HT-29 (cell line): ENCODE data around the gene AHCYL2. TPM values are rescaled to one million over a fixed set of nuclear protein-coding genes. Genes with fewer than 3 reads are reported as not detected.
"Not testable (repeated sequence)": the region's sequence is repeated elsewhere in the genome, so short reads cannot be mapped to it uniquely, and the experiment has no call there.

Experiments
- DNase-seq: peaks from one replicate; pipeline ENCODE4 v3.0.0-alpha.2; 2015; ENCODE audit warnings: low spot score
- total RNA-seq: library from RNA; depleted of rRNA; stranded (reverse); fragments of >200 nt; shearing (Covaris generic); gene quantifications from 2 replicates; pipeline ENCODE4 v1.2.3, GENCODE V29; 2014

The AHCYL2 gene
- total RNA-seq, 1 experiment from 2014 or later: 8.6 TPM

DNA sequence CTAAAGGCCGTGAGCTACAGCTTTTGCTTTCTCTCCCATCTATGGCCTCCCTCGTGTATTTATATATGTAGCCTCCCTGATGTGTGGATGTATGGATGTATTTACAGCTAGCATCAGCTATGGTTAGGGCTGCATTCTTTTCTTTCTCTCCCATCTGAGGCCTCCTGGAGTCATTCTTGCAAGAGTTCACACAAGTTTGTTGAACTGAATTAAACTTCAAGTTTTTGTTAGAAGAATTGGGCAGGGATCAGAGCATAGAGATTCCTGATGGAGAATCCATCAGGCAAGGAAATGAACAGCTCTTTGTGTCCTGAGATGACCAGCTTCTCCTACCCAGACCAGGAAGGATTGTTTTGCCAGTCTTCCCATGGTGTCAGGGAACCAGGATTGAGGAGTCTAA, 60.3 kb downstream of the AHCYL2 start:
- DNase-seq: no peak

GRCh38 chr7:129292861-129293260, 68.0 kb downstream of the AHCYL2 start:
- DNase-seq: no peak

- no peak for DNase-seq
These were observed 70.2 kb downstream of the AHCYL2 start for GRCh38 chr7:129295015-129295423.

GRCh38 chr7:129298268-129298893, 73.6 kb downstream of the AHCYL2 start:
- peak; percentile 70 for DNase-seq

- DNase-seq: no peak
These were observed 75.1 kb downstream of the AHCYL2 start for GRCh38 chr7:129299889-129300288.

- not testable (repeated sequence) for DNase-seq
These were observed 75.5 kb downstream of the AHCYL2 start for GRCh38 chr7:129300299-129300698.

DNA sequence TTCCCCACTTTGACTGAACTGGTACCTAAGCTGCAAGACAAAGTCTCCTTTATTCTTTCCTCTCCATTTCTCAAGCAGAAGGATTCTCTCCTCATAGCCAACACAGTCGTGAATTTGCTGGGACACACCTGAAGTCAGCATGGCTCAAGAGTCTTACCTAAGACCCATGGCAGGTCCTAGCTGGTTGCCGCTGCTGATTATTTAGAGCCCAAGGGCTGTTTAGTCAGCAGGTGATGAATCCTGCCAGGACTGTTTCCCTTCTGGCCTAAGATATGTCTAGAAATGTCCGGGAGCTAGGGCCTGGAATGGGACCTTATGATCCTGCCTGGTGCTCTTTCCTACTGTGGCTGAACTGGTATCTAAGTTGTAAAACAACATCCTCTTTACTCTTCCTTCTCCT, 82.8 kb downstream of the AHCYL2 start:
- no peak for DNase-seq

DNA sequence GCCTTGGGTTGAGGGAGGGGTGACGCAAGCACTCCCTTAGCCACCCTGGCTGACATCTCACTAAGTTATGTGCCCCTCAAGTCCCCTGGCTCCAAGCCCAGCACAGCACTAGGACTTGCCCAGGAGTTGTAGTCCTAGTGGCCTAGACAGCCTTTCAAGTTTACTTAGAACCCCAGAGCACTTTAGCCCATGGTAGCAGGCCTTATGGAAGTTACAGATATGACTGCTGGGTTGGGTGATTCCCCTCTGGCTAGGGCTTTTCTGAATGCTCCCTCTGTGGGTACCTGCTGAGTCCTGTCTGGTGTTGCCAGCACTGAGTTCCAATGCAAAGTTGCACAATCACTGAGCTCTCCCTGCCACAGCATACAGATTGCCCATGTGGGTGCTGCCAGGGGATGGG, 83.2 kb downstream of the AHCYL2 start:
- DNase-seq: no peak

- DNase-seq: no peak
These were observed 86.6 kb downstream of the AHCYL2 start for GRCh38 chr7:129311429-129311828.

DNA sequence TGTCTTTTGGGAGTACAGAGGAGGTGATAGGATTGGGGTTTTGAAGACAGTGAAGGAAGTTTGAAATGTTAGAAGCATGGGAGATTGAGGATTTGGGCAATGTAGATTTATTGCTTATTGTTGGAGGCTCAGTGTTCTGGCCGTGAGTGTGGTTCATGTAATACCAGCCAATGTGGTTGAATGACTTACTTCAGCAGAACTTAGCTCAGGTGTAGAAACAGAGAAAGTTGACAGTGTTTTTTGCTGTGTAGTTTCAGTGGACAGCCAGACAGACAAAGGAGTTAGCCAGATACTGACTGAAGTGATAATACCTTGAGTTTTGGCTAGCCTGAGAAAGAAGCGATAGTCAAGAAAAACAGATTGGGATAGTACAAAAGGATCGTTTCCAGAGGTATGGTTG, 88.5 kb downstream of the AHCYL2 start:
- DNase-seq: no peak

GRCh38 chr7:129315960-129316359, 91.1 kb downstream of the AHCYL2 start:
- no peak for DNase-seq

DNA sequence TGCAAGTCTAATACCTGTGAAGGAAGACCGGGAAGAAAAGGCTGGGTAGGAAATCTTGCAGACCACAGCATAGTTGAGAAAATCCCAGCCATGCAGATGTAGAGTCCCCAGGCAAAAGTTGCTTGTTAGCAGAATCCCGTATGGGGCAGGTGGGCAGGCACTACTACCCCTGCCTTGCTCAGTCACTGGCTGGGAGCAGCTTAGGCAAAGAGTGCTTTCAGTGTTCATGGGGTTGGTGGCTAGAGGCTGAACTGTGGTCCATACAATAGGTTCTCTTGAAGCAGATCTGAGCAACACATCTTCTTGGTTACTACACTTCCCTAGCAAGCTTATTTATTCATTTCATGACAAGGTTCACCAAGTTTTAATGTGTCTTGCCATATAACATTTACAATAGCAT, 92.6 kb downstream of the AHCYL2 start:
- no peak for DNase-seq

DNA sequence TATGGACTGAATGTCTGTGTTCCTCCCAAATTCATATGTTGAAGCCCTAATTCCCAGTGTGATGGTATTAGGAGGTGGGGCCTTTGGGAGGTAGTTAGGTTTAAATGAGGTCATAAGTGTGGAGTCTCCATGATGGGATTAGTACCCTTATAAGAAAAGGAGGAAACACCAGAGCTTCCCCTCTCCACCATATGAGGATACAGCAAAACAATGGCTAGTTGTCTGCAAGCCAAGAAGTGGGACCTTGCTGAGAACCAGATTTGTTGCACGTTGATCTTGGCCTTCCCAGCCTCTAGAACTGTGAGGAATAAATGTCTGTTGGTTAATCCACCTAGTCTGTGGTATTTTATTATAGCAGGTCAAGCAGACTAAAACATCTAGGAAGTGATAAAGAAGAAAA, 102.2 kb downstream of the AHCYL2 start:
- no peak for DNase-seq

GRCh38 chr7:129332254-129333035, 107.6 kb downstream of the AHCYL2 start:
- no peak for DNase-seq

DNA sequence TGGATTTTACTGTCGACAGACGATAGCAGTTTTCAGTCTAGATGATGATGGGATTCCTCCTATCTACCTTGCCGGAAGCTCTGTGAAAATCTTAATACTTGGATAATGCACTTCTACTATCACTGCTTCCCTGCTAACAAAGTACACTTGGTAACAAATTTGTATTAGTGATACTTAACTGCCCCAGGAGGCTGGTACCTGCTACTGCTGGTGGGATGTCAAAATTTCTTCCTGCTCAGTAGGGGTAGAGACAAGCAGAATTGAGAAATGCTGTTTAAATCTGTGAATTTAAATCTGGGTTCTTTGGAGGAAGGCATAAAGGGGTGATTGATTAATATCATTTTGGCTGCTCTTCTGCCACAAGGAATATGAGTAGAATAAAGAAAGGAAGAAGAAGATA, 109.6 kb downstream of the AHCYL2 start:
- no peak for DNase-seq

- DNase-seq: no peak
These were observed 113.6 kb downstream of the AHCYL2 start for GRCh38 chr7:129338450-129338849.

DNA sequence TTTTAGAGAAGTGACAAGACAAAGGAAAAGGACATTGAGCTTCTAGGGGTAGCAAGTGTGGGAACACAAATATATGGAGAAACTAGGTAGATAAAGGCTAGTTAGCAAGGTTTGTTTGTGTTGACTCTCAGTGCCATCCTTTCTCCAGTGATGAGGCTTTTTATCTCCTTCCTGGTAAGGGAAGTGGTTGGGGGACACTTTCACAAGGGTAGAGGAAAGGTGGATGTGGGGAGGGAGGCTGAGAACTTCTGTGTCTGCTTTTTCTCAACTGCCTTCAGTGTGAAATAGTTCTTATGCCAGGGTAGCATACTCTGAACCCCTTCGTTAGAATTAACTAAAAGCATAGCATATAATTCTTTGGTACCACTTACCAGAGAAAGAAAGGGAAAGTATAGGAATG, 116.4 kb downstream of the AHCYL2 start:
- no peak for DNase-seq

DNA sequence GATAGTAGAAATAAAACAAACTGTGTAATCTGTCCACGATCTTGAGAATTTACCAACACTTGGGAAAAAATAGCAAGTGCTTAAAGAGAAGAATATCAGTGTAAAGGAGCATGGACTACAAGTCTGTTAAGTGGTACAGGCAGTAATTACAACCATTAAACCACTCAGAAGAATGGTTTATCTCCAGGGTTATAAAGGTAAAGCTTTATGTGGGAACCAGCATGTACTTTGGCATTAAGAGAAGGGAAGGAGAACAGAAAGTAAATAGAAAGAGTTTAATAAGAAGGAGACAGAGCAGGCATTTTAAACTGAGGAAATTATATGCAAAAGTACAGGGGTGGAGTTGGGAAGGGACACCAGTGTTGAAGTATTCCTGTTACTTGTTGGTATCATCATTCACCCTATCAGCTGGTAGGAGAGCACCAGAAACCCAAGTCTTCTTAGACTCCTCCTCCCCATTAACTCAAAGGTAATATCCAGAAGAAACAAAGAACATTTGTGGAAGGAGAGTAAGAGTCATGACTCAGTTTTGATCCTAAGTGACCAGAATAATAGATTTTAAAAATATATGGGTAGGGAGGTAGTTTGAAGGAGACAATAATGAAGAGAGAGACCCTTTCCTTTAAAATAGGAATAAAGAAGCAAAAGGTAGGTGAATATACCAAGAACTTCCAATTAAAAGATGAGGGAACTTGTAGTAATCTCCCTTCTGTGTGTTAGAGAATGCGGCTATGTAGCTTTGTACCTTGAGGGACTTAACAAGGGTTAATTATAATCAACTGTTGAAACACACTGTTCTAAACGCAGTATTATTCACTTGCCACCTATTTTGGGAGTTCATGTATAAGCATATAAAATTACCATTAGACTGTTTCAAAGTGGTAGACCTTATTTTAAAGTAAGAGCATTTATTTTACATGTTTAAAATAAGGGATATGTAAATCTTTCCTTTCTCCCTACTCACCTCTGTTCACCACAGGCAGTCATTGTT, 117.3 kb downstream of the AHCYL2 start:
- no peak for DNase-seq

DNA sequence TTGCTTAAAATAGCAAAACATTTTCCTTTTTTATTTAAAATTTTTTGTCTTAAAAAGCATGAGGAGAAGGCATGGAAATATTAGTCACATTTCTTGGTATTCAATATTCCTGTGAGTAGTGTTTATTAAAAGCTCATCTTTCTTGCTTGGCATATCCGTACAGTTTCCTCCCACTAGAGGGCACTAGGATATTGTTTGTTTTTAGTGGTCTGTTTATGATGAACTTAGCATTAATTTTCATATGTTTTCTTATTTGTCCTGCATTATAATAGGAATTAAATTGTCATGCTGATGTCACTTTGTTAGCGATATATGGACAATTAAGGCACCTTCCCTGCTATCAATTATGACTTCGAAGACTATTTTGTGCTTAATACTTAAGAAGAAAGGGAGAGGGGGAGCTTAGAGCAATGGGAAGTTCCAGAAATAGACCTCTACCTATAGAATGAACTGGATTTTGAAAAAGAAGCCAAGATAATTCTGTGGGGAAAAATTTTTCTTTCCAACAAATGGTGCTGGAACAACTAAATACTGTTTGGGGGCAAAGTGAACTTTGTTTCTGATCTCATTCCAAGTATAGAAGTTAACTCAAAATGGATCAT, 118.4 kb downstream of the AHCYL2 start:
- DNase-seq: peak; percentile 72

DNA sequence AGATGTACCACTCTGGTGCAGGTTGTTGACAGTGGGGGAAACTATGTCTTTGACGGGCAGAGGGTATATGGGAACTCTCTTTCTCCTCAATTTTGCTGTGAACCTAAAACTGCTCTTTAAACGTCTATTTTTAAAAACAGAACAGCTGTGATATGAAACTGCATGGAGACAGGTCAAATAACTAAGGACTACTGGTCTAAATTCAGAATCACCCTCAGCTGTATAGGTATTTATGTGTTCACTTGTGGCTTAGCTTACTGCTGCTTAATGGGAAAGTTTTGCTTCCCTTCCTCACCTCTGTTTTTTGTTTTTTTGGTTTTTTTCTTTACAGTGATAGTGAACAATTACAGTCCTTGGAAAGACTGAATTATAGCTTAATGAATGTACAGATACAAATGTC, 122.5 kb downstream of the AHCYL2 start:
- DNase-seq: no peak

GRCh38 chr7:129348023-129348740, 123.4 kb downstream of the AHCYL2 start:
- DNase-seq: no peak
